Medulla oblongata (tissue), 1 donor: ENCODE data around the gene LY6G6C.
A peak's percentile ranks its signal among the peaks of the same experiment; 100 is the strongest.

Experiments used
- DNase-seq: peaks from one replicate; pipeline ENCODE4 v3.0.0-alpha.2; 2015; ENCODE audit errors: extremely low spot score

LY6G6C gene, protein sequence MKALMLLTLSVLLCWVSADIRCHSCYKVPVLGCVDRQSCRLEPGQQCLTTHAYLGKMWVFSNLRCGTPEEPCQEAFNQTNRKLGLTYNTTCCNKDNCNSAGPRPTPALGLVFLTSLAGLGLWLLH

DNA sequence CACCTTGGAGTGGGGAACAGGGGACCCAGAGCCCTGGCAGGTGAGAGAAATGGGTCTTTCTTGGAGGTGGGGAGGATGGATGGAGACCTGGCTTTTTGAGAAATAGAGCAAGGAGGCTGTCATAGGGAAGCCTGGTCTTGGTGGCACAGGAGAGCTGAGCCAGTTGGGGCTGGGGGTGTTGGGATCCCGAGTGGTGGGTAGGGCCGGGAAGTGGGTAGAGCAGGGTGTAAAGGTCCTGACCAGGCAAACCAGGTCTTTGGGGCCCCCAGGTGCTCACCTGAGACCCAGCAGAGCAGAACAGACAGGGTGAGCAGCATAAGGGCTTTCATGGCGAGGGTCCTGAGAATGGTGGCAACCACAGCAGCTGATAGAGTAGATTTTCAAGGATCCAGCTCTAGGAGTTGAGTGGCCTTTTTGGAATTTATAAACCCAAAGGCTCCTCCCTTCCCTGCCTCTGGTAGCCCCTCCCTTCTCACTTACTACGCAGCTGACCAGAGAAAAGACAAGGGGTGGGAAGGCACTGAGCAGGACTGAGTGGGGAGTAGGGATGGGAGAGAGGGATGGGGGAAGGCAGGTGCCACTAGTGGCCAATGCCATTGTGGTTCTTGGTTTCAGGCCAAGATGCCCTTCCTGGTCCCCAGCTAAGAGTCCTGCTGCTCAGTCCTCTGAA, at the start of gene LY6G6C:
TSS of gene LY6G6C (minus strand) at position 396 of the 670 bp plus-strand sequence. CDS start at position 329, 67 bp downstream.
- no peak for DNase-seq

DNA sequence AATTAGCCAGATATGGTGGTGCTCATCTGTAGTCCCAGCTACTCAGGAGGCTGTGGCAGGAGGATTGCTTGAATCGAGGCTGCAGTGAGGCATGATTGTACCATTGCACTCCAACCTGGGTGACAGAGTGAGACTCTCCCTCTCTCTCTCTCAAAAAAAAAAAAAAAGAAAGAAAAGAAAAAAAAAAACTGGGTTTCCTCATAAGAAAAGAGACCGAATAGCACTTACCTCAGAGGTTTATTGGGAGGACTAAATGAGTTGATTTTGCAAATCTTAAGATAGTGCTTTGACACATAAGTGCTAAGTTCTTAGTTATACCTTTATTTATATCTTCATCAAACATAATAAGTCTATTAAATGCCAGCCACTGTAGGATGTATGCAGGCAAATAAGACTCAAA, 49.3 kb upstream of the LY6G6C start:
- DNase-seq: no peak

DNA sequence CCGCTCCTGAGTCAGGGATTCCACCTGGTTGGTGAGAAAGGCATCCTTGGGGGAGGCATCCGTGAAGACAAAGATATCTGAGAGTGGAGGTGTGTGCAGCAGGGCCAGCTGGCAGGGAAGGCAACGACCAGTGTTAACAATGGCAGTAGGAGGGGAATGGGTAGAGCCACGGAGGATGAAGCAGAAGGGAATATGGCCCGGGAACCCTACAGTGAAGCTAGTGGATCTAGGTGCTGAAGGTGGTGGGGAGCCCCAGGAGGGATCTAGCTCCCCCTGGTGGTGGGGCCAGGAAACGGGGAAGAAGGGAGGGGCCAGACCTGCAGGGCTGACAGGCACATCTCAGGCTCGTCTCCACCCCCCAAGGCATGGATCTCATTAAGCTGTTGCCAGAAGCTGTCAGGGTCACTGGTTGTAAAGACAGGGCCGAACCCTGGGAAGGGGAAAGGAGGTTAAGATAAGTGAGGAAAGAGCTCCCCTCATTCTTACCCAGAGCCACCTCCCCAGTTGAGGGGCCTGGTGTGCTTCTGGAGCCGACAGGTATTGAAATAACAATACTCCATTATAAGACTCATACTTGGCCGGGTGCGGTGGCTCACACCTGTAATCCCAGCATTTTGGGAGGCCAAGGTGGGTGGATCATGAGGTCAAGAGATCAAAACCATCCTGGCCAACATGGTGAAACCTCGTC, 48.3 kb upstream of the LY6G6C start:
- peak; percentile 40 for DNase-seq

DNA sequence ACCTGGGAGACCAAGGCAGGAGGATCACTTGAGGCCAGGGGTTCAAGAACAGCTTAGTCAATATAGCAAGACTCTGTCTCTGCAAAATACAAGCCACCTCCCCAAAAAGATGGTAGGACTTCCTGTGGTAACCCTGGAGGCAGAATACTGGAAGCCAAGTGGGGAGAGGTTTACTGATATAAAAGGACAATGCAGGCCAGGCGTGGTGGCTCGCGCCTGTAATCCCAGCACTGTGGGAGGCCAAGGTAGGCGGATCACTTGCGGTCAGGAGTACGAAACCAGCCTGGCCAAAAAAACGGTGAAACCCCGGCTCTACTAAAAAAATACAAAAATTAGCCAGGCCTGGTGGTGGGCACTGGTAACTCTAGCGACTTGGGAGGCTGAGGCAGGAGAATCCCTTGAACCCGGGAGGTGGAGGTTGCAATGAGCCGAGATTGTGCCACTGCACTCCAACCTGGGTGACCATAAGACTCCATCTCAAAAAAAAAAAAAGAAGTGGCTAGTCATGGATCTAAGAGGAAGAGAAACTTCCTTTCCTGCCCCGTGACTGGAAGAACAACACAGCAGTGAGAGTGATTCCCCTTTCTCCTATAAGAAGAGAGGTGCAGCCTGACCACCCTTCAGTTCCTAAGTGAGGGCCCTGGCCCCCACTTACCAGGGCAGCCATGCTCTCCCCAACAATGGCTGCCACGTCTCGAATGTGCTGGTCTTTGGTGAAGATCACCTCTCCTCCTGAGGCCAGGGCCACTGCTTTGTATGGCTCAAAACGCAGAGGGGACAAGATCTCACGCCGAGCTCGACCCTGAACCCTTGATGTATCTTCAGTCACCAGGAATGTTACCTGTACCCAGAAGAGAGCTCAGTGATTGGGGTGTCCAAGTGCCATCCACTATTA, 47.1 kb upstream of the LY6G6C start:
- DNase-seq: peak; percentile 59

DNA sequence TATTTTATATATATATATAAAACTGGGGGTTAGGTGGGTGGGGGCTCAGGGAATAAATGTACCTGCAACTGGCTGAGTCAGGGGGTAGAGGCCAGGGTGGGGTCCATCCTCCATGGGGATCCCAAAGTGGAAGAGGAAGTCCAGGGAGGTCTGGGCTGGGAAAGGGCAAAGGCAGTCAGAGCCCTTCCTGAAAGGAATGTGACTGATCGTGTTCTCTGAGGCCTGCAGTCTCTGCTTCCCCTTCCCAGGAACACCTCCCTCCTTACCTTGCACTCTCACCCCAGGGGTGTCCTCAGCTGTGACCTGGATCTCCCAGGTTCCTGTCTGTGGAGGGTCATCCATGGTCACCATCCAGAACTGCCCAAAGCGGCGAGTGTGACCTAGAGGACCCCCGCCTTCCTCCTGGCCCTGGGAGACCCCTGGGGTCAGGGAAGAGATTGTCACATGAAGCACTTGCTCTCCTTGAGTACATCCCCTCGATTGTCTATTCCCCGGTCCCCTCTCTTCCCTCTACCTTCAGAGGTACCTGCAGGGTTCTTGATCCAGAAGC, 45.6 kb upstream of the LY6G6C start:
- DNase-seq: no peak

- no peak for DNase-seq
Measured at GRCh38 chr6:31765910-31766794, 44.6 kb upstream of the LY6G6C start.

DNA sequence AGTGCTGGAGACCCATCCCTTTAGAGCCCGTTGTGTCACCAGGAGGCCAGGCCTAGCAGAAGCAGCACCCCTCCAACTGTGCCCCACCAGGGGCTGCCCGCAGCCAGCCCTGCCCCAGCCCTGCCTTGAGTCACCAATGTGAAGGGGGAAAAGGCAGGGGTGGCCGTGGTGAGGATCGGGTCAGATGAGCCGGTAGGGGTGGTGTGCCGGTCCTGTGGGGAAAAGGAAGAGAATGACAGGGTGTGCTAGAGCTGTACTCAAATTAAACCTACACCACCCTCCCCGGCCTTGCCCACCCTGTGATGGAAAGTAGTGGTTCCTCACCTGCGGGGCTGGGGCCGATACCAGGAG, 44.0 kb upstream of the LY6G6C start:
- DNase-seq: no peak

GRCh38 chr6:31764198-31764597, 42.7 kb upstream of the LY6G6C start:
- no peak for DNase-seq

GRCh38 chr6:31763619-31763940, 42.0 kb upstream of the LY6G6C start:
- DNase-seq: peak; percentile 68

DNA sequence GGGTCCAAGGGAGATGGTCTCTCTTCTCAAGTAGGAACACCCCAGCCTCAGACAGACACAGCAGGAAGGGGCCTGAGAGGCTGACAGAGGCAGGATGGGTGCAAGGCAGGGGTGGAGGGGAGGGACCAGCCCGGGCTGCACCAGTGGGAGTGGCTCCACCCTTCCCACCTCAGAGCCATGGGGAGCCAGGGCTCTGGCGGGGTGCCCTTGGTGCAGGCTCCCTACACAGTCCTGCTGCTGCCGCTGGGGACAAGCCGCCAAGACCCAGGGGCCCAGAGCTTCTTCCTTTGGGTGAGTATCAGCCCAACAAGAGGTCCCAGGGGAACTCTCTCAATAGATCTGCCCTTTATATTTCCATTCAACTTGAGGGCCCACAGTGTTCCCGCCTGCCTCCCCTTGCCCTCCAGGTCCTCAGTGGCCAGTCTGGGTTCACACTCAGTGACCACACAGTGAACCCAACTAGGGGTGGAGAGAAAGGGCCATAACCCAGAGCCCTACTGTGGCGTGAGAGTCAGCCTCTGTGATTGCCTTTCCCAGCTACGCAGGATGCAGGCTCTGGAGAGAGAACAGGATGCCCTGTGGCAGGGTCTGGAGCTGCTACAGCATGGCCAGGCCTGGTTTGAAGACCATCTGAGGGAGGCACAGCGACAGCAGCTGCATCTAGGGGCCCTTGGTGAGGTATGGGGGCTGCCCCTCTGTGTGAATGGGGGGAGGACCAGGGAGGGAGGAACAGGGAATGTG, 41.5 kb upstream of the LY6G6C start:
- no peak for DNase-seq

DNA sequence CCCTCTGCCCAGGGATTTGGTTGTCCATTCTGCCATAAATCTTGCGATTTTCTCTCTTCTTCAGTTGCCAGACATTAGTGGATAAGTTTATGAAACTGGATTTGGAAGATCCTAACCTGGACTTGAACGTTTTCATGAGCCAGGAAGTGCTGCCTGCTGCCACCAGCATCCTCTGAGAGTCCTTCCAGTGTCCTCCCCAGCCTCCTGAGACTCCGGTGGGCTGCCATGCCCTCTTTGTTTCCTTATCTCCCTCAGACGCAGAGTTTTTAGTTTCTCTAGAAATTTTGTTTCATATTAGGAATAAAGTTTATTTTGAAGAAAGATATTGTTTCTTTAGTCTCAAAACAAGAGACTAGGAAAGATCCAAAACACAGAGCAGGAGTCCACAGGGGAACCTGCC, 40.8 kb upstream of the LY6G6C start, which contains the start of gene SAPCD1:
TSS of gene SAPCD1 (plus strand) at position 301 of the 400 bp plus-strand sequence. CDS start 399 bp downstream, outside the sequence.
- DNase-seq: no peak

GRCh38 chr6:31761343-31761742, 39.8 kb upstream of the LY6G6C start:
- DNase-seq: no peak

GRCh38 chr6:31760790-31761189, 39.2 kb upstream of the LY6G6C start:
- DNase-seq: no peak

DNA sequence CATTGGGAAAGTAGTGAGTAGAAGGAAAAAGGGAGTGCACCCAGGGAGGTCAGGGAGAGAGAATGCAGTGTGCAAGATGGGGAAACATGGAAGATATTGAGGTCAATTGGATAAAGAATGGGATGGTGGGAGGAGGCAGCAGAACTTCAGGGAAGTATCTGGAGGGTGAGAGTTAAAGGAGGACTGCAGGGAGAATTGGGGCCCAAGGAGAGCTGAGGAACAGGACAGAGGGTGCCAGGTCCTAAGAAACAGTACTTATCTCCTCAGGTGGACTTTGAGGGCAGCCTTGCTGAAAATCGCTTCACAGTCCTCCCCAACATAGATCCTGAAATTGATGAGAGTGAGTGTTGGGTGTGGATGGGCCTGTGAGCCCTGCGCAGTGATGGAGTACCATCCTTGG, 36.7 kb upstream of the LY6G6C start:
- no peak for DNase-seq

DNA sequence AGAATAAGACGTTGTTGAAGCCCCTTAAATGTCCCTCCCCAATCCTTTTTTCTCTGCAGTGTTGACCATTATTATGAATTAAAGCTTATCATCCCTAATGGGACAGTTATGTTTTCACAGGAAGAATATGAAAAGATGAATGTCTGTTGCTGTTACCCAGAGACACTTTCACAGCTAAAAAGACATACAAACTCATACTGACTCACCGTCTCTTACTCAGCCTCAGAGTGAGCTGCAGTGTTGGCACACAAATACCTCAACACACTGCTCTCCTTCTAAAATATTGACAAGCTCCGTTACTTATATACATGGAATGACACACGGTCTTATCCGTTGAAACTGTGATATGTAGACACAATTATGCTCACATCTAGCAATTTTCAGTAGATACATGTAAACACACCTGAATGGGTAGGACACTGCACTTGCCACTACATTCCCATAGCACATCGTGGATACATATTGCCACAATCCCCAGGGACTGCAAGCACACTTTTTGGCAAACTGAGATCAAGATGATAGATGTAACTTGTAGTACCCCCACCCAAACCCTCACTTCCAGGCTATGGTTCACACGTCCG, 31.3 kb upstream of the LY6G6C start:
- DNase-seq: no peak

GRCh38 chr6:31750411-31751022, 29.0 kb upstream of the LY6G6C start:
- DNase-seq: no peak

DNA sequence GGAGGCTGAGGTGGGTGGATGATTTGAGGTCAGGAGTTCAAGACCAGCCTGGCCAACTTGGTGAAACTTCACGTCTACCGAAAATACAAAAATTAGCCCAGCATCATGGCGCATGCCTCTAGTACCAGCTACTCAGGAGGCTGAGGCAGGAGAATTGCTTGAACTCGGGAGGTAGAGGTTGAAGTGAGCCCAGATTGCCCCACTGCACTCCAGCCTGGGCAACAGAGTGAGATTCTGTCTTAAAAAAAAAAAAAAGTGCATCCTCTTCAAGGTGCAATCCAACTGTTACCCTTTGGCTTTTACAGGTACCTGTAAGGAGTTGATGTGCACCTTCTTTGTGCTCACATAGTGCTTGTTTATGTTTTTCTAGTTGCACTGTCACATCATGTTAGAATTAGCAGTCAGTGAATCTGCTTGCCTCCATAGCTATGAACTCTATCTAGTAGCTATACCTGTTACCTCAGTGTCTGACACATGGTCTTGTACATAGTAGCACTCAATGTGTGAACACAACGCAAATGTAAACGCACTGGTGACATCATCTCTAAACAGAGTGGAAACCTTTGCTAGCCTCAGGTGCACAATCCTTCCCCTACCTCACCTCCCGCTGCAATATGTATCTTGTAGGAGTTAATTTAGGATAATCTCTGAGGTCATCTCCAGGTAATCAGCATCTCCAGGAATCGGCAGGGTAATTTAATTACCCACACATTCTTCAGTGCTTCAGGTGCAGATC, 27.9 kb upstream of the LY6G6C start:
- DNase-seq: no peak

GRCh38 chr6:31744422-31744821, 22.9 kb upstream of the LY6G6C start:
- no peak for DNase-seq

GRCh38 chr6:31742894-31743293, 21.3 kb upstream of the LY6G6C start:
- no peak for DNase-seq
